ENCODE data around the gene GRB10.
"Not testable (repeated sequence)": the region's sequence is repeated elsewhere in the genome, so short reads cannot be mapped to it uniquely, and the experiment has no call there.

The GRB10 gene

GRCh38 chr7:50587737-50588136 lies 195.0 kb downstream of the GRB10 start:
- no peak for TF ChIP-seq CTCF (IDR thresholded peaks at IDR 0.05; ENCODE audit: low read depth, low read length)
- Histone ChIP-seq H3K9me3 (ENCODE audit: severe bottlenecking) (peaks cover 15% of the 10 kb centered on the region), H3K4me3 (ENCODE audit: low read depth, low read length) (no peak overlapping the region), H3K27ac (no peak overlapping the region), H3K27me3 (ENCODE audit: insufficient read depth, low read depth, severe bottlenecking) (no peaks in the 10 kb centered on the region), H3K36me3 (no peaks in the 10 kb centered on the region)
- DNase-seq = no peak

GRCh38 chr7:50584793-50585408 lies 197.8 kb downstream of the GRB10 start:
- H3K4me3 ChIP-seq (ENCODE audit: low read depth, low read length) = no peak overlapping the region
- no peak overlapping the region for H3K27ac ChIP-seq
- peaks cover 15% of the 10 kb centered on the region for H3K9me3 ChIP-seq (ENCODE audit: severe bottlenecking)
- H3K27me3 ChIP-seq (ENCODE audit: insufficient read depth, low read depth, severe bottlenecking) = no peaks in the 10 kb centered on the region
- TF ChIP-seq CTCF (IDR thresholded peaks at IDR 0.05; ENCODE audit: low read depth, low read length) = no peak
- DNase-seq = no peak
- H3K36me3 ChIP-seq = no peaks in the 10 kb centered on the region

GRCh38 chr7:50584386-50584785 lies 198.3 kb downstream of the GRB10 start:
- Histone ChIP-seq H3K36me3 (no peaks in the 10 kb centered on the region), H3K4me3 (ENCODE audit: low read depth, low read length) (no peak overlapping the region), H3K9me3 (ENCODE audit: severe bottlenecking) (peaks cover 15% of the 10 kb centered on the region), H3K27me3 (ENCODE audit: insufficient read depth, low read depth, severe bottlenecking) (no peaks in the 10 kb centered on the region), H3K27ac (no peak overlapping the region)
- no peak for TF ChIP-seq CTCF (IDR thresholded peaks at IDR 0.05; ENCODE audit: low read depth, low read length)
- DNase-seq = no peak

GRCh38 chr7:50583295-50583694 lies 199.4 kb downstream of the GRB10 start:
- not testable (repeated sequence) for H3K36me3 ChIP-seq; H3K4me3 ChIP-seq (ENCODE audit: low read depth, low read length); H3K27ac ChIP-seq; DNase-seq; H3K27me3 ChIP-seq (ENCODE audit: insufficient read depth, low read depth, severe bottlenecking)
- peaks cover 15% of the 10 kb centered on the region for H3K9me3 ChIP-seq (ENCODE audit: severe bottlenecking)

- H3K27me3 ChIP-seq (ENCODE audit: insufficient read depth, low read depth, severe bottlenecking); H3K27ac ChIP-seq; DNase-seq; H3K36me3 ChIP-seq; H3K4me3 ChIP-seq (ENCODE audit: low read depth, low read length): not testable (repeated sequence)
- H3K9me3 ChIP-seq (ENCODE audit: severe bottlenecking) = peaks cover 17% of the 10 kb centered on the region
Observed at GRCh38 chr7:50582271-50582670, 200.4 kb downstream of the GRB10 start.

GRCh38 chr7:50580666-50581065 lies 202.0 kb downstream of the GRB10 start:
- not testable (repeated sequence) for H3K27ac ChIP-seq; H3K4me3 ChIP-seq (ENCODE audit: low read depth, low read length); DNase-seq; H3K36me3 ChIP-seq; H3K27me3 ChIP-seq (ENCODE audit: insufficient read depth, low read depth, severe bottlenecking)
- peaks cover 17% of the 10 kb centered on the region for H3K9me3 ChIP-seq (ENCODE audit: severe bottlenecking)

- no peak for DNase-seq
- Histone ChIP-seq H3K4me3 (ENCODE audit: low read depth, low read length) (no peak overlapping the region), H3K9me3 (ENCODE audit: severe bottlenecking) (peaks cover 17% of the 10 kb centered on the region), H3K27me3 (ENCODE audit: insufficient read depth, low read depth, severe bottlenecking) (no peaks in the 10 kb centered on the region), H3K36me3 (no peaks in the 10 kb centered on the region), H3K27ac (no peak overlapping the region)
- TF ChIP-seq CTCF (IDR thresholded peaks at IDR 0.05; ENCODE audit: low read depth, low read length) = no peak
Observed at GRCh38 chr7:50580057-50580456, 202.6 kb downstream of the GRB10 start.

GRCh38 chr7:50578105-50578504 lies 204.6 kb downstream of the GRB10 start:
- not testable (repeated sequence) for H3K9me3 ChIP-seq (ENCODE audit: severe bottlenecking); H3K27me3 ChIP-seq (ENCODE audit: insufficient read depth, low read depth, severe bottlenecking); H3K4me3 ChIP-seq (ENCODE audit: low read depth, low read length); H3K36me3 ChIP-seq; H3K27ac ChIP-seq; DNase-seq
